GM12872 (cell line): ENCODE measurements around the gene ELOF1.

ENCODE experiments used
- TF ChIP-seq, protein P1 (sequence below): IDR thresholded peaks from 3 replicates; pipeline ENCODE4 v1.5.1; 2011; ENCODE audit warnings: low read depth, mild to moderate bottlenecking, low read length, moderate library complexity; ENCODE audit not compliant: insufficient read depth

The ELOF1 gene

DNA sequence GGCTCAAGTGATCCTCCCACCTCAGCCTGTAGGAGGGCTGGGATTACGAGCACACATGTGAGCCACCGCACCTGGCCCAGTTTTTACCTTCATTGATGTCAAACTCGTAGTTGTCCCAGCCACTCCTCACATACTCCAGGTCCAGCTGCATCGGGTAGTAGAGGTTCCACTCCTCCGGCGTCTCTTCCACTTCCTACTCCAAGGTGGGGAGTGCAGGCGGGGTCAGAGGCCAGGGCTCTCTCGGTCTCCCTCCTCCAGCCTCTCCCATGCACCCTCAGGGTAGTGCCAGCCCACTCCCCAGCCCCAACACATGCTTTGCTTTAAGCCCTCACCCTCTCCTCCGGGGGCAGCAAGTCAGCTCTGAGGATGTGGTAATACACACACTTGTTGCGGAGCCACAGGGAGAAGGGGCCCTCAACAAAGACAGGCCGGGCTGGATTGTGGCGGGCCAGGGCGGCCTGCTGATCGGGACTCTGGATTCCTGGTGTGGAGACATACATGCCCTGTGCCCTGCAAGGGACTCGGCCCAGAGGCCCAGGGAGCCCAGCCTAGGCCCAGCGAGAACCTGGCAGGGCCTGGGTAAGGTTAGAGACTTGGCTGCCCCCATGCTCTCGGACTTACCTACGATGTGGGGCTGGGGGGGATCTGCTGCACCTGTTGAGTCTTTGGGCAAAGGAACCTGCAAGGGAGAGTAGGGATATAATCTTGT, 51.5 kb downstream of the ELOF1 start:
- TF ChIP-seq, protein P1, sequence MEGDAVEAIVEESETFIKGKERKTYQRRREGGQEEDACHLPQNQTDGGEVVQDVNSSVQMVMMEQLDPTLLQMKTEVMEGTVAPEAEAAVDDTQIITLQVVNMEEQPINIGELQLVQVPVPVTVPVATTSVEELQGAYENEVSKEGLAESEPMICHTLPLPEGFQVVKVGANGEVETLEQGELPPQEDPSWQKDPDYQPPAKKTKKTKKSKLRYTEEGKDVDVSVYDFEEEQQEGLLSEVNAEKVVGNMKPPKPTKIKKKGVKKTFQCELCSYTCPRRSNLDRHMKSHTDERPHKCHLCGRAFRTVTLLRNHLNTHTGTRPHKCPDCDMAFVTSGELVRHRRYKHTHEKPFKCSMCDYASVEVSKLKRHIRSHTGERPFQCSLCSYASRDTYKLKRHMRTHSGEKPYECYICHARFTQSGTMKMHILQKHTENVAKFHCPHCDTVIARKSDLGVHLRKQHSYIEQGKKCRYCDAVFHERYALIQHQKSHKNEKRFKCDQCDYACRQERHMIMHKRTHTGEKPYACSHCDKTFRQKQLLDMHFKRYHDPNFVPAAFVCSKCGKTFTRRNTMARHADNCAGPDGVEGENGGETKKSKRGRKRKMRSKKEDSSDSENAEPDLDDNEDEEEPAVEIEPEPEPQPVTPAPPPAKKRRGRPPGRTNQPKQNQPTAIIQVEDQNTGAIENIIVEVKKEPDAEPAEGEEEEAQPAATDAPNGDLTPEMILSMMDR = no peak

DNA sequence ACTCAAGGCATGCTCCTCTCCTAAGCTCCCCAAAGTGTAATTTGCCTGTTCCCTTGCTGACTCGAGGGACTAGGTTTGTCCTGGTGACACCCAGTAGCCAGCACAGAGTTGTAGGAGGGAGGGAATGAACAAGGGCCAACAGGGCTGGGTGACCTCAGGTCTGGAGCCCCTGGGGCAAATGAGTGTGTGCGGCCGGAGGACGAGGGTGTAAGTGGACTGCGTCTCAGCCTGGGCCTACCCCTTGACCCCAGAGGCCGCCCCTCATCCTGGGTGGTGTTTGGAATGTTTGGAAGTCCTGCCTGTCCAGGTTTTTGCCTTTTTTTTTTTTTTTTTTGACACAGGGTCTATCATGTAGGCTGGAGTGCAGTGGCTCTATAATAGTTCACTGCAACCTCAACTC, 52.1 kb downstream of the ELOF1 start:
- TF ChIP-seq, protein P1 = no peak

DNA sequence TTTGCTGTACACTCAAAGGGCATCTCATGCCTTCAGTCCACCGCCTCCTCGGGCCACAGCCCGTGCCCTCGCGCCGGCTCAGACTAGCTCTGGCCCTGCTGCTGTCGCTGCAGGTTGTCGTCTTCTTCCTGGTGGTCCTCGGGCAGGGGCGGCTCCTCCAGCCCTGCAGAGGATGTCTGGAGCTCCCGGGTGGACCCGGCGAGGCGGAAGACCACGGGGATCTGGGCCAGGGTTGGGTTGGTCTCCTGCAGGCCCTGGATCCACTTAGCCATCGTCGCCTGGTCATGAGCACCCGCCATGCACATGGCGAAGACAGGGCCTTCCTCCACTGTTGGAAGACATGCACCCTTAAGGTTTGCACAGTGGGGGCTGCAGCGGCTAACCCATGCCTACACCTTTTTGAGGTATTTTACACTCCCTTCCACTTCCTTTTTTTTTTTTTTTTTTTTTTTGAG, 52.9 kb downstream of the ELOF1 start:
- TF ChIP-seq, protein P1 = no peak

DNA sequence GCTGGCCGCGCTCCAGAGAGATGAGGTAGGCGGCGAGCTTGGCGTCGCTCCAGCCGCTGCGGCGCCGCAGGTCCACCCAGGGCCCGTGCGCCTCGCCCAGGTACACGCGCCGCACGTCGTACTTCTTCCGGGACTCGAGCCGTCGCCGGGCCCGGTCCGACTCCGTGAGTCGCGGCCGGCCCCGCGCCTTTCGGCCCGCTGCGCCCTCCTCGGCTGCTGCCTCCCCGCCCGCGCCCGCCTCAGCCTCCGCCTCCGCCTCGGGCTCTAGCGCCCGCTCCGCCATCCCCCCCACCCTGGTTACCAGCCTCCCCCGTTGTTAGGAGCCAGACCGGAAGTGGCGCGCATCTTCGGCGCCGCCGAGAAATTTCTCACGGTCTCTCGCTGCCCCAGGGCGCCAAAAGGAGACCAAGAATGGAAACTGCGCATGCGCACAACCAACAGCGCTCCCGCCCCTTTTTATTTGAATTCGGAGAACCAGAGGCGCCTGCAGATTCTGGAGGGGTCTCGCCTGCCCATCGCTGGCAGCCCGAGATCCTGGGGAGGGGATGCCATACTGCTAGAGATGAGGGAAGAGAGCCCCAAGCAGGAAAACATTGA, 53.4 kb downstream of the ELOF1 start, which contains the start of gene ZNF653:
Gene ZNF653, minus strand, starts transcription at position 336 of the 597 bp plus-strand sequence. Its CDS starts 53 bp downstream, at position 283.
- TF ChIP-seq, protein P1 = no peak

DNA sequence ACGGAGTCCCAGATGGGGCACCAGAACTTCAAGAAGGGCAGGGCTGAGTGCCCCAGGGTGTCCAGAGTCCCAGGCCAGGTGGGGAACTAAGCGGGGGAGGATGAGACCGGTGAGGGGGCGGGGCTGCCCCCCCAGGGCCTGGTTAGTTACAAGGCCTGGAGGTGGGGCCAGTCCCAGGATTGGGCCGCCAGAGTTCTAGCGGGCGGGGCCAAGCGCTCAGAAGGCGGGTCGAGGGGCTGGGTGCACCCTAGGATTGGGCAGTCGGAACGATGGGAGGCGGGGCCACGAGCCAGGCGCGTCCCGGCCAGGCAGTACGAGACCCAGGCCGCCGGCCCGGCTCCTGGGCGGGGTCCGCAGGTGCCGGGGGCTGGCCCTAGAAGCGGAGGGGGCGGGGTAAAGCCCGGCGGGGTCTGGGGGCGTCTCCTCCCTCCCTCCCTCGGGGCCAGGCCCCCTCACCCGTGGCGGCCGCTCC, 54.0 kb downstream of the ELOF1 start:
- TF ChIP-seq, protein P1 = no peak

DNA sequence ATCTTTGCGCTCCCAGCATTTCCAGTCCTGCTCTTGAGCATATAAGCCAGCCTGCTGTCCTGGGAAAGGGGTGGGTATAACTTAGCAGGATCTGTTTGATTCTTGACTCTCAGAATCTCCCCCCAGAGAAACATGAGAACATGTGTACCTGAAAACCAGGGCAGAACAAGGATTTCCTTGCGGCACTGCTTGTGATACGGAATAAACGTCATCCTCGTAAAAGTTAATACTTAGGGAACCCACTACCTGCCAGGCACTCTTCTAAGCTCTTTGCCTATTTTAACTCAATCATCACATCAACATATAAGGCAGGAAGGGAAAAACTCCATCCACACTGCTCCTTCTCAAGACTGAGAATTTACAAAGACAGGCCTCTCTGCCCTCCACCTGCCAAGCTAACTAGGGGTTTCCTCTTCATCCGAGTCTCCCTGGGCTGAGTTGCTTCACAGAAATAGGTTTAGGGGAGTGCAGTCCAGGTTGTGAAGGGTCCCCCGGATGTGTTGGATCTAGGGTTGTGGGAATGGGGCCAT, 54.5 kb downstream of the ELOF1 start:
- TF ChIP-seq, protein P1 = no peak
